IPS-20b (cell line): ENCODE results near the gene CATSPERZ.
"Not testable (repeated sequence)": the region's sequence is repeated elsewhere in the genome, so short reads cannot be mapped to it uniquely, and the experiment has no call there.

Experiments
- H3K27ac ChIP-seq: one replicate; pipeline ENCODE4 v1.5.1; 2013; ENCODE audit warnings: low read length
- H3K27me3 ChIP-seq: 2 replicates; pipeline ENCODE4 v1.6.1; 2013; ENCODE audit warnings: mild to moderate bottlenecking, low read length, inconsistent platforms; ENCODE audit not compliant: insufficient read depth
- H3K36me3 ChIP-seq: 2 replicates; pipeline ENCODE4 v1.6.1; 2013; ENCODE audit warnings: low read depth, mild to moderate bottlenecking, inconsistent platforms, low read length, moderate library complexity; ENCODE audit not compliant: insufficient read depth
- H3K4me1 ChIP-seq: 2 replicates; pipeline ENCODE4 v1.6.1; 2013; ENCODE audit warnings: mild to moderate bottlenecking, control low read depth, inconsistent platforms, low read length, moderate library complexity; ENCODE audit not compliant: insufficient read depth
- H3K4me3 ChIP-seq: 2 replicates; pipeline ENCODE4 v1.5.1; 2013; ENCODE audit warnings: mild to moderate bottlenecking, low read length, inconsistent platforms
- H3K9ac ChIP-seq: 2 replicates; pipeline ENCODE4 v1.6.1; 2013; ENCODE audit warnings: low read depth, mild to moderate bottlenecking, inconsistent platforms, low read length, moderate library complexity
- H3K9me3 ChIP-seq: 2 replicates; pipeline ENCODE4 v1.6.1; 2013; ENCODE audit warnings: mild to moderate bottlenecking, low read depth, low read length, inconsistent platforms; ENCODE audit not compliant: insufficient read depth

The CATSPERZ gene

DNA sequence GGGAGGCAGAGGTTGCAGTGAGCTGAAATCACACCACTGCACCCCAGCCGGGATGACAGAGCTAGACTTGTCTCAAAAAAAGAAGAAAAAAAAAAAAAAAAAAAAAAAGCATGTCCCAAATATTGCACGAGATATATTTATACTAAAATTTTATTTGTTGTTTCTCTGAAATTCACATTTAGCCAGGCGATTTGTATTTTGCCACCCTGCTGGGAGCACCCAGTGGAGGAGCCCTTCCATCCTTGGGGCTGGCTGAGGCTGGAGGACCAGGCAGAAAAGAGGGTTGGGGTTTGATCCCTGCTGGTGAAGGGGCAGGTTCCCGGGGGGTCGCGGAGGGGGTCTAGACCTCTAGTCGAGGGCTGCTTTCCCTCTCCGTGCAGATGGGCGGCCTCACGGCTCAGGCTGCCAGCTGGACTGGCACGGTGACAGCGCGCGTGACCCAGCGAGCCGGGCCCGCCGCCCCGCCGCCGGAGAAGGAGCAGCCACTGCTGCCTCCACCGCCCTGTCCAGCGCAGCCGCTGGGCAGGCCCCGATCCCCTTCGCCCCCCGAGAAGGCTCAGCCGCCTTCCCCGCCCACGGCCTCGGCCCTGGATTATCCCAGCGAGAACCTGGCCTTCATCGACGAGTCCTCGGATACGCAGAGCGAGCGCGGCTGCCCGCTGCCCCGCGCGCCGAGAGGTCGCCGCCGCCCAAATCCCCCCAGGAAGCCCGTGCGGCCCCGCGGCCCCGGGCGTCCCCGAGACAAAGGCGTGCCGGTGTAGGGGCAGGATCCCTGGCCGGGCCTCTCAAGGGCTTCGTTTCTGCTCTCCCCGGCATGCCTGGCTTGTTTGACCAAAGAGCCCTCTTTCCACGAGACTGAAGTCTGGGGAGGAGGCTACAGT, 952 bp upstream of the CATSPERZ start:
- Histone ChIP-seq H3K9ac (no peak overlapping the region), H3K27ac (no peak overlapping the region), H3K9me3 (no peaks in the 10 kb centered on the region), H3K27me3 (peaks cover 85% of the 10 kb centered on the region), H3K4me1 (peaks cover 5% of the 10 kb centered on the region; the same call in 1 of the 2 replicates), H3K36me3 (no peaks in the 10 kb centered on the region), H3K4me3 (no peak overlapping the region)

DNA sequence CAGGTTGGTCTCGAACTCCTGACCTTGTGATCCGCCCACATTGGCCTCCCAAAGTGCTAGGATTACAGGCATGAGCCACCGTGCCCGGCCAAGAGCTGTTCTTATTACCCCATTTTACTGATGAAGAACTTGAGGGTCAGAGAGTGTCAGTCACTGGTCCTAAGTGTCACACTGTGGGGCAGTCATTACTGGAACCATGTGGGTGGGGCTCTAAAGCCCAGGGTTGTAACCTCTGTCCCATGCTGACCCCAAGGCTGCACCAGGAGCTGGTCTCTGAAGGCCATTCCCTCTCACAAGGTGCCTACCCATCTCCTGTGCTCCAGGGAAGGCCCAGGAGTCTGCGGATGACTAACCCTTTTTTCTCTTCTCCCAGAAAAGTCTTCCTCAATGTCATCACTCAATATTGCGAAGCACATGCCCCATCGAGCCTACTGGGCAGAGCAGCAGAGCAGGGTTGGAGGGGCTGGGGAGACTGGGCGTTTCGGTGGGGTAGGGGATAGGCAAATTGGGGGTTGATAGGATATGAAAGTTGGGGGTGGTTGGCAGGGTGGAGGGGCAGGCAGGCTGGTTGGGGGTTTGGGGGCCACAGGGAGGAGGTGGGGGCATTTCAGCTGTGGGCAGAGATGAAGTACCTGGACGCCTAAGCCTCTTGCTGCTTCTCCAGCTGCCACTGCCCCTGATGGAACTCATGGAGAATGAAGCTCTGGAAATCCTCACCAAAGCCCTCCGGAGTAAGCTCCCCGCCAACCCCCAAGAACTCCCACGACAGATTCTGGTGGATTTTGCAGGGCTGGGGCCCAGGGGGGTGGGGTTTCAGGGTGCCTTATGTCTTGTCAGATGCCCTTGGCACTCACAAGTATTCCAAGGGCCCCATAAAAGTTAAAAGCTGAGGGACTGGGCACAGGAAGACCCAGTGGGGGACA, 3.2 kb downstream of the CATSPERZ start:
- Histone ChIP-seq H3K36me3 (peaks cover 5% of the 10 kb centered on the region; the same call in 1 of the 2 replicates), H3K9me3 (no peaks in the 10 kb centered on the region), H3K4me3 (peak overlapping the region; percentile 88; the same call in 1 of the 2 replicates), H3K9ac (peak overlapping the region; percentile 96; the same call in 1 of the 2 replicates), H3K27ac (no peak overlapping the region), H3K27me3 (peaks cover 43% of the 10 kb centered on the region), H3K4me1 (peaks cover 11% of the 10 kb centered on the region; the same call in 1 of the 2 replicates)

GRCh38 chr11:64304032-64304315, 3.8 kb downstream of the CATSPERZ start:
- H3K27me3 ChIP-seq: peaks cover 37% of the 10 kb centered on the region
- peaks cover 11% of the 10 kb centered on the region; the same call in 1 of the 2 replicates for H3K4me1 ChIP-seq
- no peak overlapping the region for H3K27ac ChIP-seq
- peaks cover 5% of the 10 kb centered on the region; the same call in 1 of the 2 replicates for H3K36me3 ChIP-seq
- H3K9ac ChIP-seq: peak overlapping the region; percentile 96; the same call in 1 of the 2 replicates
- H3K9me3 ChIP-seq: no peaks in the 10 kb centered on the region
- H3K4me3 ChIP-seq: peak overlapping the region; percentile 88

DNA sequence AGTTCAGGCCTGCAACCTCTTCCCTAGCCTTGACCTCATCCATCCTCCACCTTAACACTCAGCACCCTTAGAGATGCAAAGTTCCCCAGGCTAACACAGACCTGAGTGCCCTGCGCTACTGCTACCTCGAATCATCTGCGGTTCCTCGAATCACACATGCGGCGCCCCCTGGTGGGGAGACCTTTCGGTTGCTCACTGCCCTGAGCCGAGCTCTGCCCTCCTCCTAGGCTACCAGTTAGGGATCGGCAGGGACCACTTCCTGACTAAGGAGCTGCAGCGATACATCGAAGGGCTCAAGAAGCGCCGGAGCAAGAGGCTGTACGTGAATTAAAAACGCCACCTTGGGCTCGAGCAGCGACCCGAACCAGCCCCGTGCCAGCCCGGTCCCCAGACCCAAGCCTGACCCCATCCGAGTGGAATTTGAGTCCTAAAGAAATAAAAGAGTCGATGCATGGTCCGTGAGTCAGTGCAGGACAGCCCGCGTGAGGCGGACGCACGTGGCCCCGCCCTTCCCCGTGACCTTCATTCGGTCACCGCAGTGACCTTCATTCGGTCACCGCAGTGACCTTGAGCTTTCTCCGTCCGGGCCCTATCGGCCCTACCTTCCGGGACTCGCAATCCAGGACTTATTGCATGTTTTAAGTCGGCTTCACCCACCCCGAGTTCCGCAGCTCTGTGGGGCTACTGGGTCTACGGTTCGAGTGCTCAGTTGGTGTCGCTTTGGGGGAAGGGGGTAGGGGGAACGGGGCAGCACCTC, 4.3 kb downstream of the CATSPERZ start:
- peaks cover 5% of the 10 kb centered on the region; the same call in 1 of the 2 replicates for H3K36me3 ChIP-seq
- H3K27me3 ChIP-seq: peaks cover 32% of the 10 kb centered on the region
- H3K9me3 ChIP-seq: no peaks in the 10 kb centered on the region
- peak overlapping the region; percentile 88 for H3K4me3 ChIP-seq
- H3K27ac ChIP-seq: peak overlapping the region; percentile 95
- H3K9ac ChIP-seq: peak overlapping the region; percentile 96
- H3K4me1 ChIP-seq: peaks cover 11% of the 10 kb centered on the region; the same call in 1 of the 2 replicates

DNA sequence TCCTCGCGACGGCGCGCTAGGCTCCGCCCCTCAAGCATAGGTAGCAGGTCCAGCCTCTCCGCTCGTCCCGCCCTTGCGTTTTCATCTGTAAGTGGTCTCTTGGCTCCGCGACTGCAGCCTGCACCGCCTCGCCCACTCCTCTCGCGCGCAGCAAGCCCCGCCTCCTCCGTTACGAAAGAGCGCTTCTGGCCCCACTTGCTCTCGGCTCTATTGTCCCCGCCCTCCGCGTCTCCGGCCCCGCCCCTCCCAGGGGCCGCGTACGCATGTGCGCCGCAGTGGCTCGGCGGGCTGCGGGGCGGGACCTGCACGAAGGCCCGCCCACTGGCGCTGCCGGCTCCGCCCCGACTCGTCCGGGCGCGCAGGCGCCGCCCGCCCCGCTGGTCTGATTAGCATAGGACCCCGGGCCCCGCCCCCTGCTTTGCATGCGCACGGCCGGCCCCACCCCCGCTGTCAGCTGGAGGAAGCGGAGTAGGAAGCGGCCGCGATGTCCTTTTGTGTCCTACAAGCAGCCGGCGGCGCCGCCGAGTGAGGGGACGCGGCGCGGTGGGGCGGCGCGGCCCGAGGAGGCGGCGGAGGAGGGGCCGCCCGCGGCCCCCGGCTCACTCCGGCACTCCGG, 5.0 kb downstream of the CATSPERZ start, which contains the start of gene ESRRA:
TSS of gene ESRRA (plus strand) at position 450 of the 616 bp plus-strand sequence. CDS start 1,656 bp downstream, outside the sequence.
- Histone ChIP-seq H3K27me3 (peaks cover 25% of the 10 kb centered on the region), H3K4me3 (peak within 1 kb of the TSS; percentile 92), H3K4me1 (peaks cover 11% of the 10 kb centered on the region; the same call in 1 of the 2 replicates), H3K9ac (peak within 1 kb of the TSS; percentile 96), H3K36me3 (peaks cover 5% of the 10 kb centered on the region; the same call in 1 of the 2 replicates), H3K27ac (peak within 1 kb of the TSS; percentile 95), H3K9me3 (no peaks in the 10 kb centered on the region)

DNA sequence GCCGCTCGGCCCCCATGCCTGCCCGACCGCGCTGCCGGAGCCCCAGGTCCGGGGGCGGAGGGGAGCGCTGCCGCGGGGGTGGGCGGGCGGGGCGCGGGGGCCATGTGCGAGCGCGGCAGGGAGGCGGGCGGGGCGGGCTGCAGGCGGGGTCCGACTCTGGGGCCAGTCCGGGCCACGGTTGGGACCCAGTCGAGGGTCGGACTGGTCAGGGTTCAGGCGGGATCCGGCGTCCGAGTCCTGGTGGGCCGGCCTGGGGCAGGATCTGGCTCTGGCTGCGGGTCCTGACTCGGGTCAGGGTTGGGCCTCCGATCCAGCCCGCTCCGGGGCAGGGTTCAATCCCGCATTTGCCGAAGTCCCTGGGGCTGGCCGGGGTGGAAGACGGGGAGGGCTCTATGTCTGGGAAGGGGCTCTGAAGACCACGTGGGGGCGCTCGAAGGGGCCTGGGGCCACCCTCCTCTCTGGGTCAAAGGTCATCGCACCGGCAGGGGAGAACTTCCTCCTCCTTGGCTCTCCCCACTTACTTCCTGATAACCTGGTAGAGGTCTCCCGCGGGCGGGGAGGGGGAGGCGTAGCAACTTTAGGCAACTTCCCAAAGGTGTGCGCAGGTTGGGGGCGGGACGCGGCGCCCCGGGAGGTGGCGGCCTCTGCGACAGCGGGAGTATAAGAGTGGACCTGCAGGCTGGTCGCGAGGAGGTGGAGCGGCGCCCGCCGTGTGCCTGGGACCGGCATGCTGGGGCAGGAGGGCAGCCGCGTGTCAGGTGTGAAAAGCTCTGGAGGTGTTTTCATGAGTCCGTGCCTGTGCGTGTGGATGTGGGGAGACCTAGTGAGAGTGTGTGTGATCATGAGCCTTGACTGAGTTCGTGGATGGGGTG, 5.8 kb downstream of the CATSPERZ start:
- Histone ChIP-seq H3K4me1 (peaks cover 11% of the 10 kb centered on the region; the same call in 1 of the 2 replicates), H3K4me3 (peak overlapping the region; percentile 92), H3K27me3 (peaks cover 18% of the 10 kb centered on the region), H3K9ac (peak overlapping the region; percentile 89), H3K27ac (peak overlapping the region; percentile 81), H3K36me3 (peaks cover 5% of the 10 kb centered on the region; the same call in 1 of the 2 replicates), H3K9me3 (no peaks in the 10 kb centered on the region)

- peaks cover 11% of the 10 kb centered on the region; the same call in 1 of the 2 replicates for H3K4me1 ChIP-seq
- H3K9ac ChIP-seq: peak overlapping the region; percentile 89
- H3K4me3 ChIP-seq: peak overlapping the region; percentile 92
- H3K9me3 ChIP-seq: no peaks in the 10 kb centered on the region
- peak overlapping the region; percentile 81 for H3K27ac ChIP-seq
- peaks cover 5% of the 10 kb centered on the region; the same call in 1 of the 2 replicates for H3K36me3 ChIP-seq
- H3K27me3 ChIP-seq: peaks cover 12% of the 10 kb centered on the region
Observed at GRCh38 chr11:64306563-64306875, 6.4 kb downstream of the CATSPERZ start.

DNA sequence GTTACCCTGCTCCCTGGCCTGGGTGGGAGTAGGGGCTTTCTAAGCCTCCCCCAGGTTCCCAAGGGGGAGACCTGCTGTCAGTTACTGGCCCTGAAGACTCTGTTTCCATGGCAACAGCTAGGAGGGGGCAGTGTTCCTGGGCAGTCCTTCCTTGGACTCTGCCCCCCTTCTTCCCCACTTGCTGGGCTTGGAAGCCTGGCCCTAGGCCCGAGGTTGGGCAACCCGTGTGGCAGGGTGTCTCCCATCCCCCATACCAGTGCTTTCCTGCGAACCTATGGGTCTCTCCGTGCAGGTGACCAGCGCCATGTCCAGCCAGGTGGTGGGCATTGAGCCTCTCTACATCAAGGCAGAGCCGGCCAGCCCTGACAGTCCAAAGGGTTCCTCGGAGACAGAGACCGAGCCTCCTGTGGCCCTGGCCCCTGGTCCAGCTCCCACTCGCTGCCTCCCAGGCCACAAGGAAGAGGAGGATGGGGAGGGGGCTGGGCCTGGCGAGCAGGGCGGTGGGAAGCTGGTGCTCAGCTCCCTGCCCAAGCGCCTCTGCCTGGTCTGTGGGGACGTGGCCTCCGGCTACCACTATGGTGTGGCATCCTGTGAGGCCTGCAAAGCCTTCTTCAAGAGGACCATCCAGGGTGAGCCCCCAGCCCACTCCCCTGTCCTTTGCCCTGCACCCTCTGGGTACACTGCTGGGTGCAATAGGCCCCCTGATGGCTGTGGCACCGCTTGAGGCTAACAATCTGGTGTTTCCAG, 6.9 kb downstream of the CATSPERZ start:
- H3K4me3 ChIP-seq: peak overlapping the region; percentile 92
- peaks cover 11% of the 10 kb centered on the region; the same call in 1 of the 2 replicates for H3K4me1 ChIP-seq
- H3K9ac ChIP-seq: peak overlapping the region; percentile 89; the same call in 1 of the 2 replicates
- H3K9me3 ChIP-seq: no peaks in the 10 kb centered on the region
- peaks cover 5% of the 10 kb centered on the region; the same call in 1 of the 2 replicates for H3K36me3 ChIP-seq
- no peak overlapping the region for H3K27ac ChIP-seq
- peaks cover 6% of the 10 kb centered on the region; the same call in 1 of the 2 replicates for H3K27me3 ChIP-seq

DNA sequence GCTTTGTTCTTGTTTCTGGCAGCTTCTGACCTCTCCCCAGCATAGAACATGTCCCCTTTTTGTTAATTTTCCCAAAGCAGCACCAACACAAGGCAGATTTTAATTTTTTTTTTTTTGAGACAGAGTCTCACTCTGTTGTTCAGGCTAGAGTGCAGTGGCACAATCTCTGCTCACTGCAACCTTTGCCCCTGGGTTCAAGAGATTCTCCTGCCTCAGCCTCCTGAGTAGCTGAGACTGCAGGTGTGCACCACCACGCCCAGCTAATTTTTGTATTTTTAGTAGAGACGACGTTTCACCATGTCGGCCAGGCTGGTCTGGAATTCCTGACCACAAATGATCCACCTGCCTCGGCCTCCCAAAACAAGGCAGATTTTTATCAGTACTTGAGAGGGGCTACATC, 7.6 kb downstream of the CATSPERZ start:
- not testable (repeated sequence) for H3K27me3 ChIP-seq, H3K9ac ChIP-seq, H3K9me3 ChIP-seq, H3K27ac ChIP-seq, H3K36me3 ChIP-seq, H3K4me3 ChIP-seq
- H3K4me1 ChIP-seq: peaks cover 11% of the 10 kb centered on the region; the same call in 1 of the 2 replicates
